Kidney epithelial cell (primary cell): Measurements from ENCODE around the gene WNT5B. TPM values are rescaled to one million over a fixed set of nuclear protein-coding genes. Genes with fewer than 3 reads are reported as not detected.

ENCODE experiments used
- DNase-seq: peaks from one replicate; pipeline ENCODE4 v3.0.0-alpha.2; 2010; ENCODE audit warnings: low read depth
- H3K27me3 ChIP-seq: 2 replicates; pipeline ENCODE4 v1.6.0; 2011; ENCODE audit warnings: low read length; ENCODE audit not compliant: control insufficient read depth, insufficient read depth
- H3K36me3 ChIP-seq: 2 replicates; pipeline ENCODE4 v1.5.1; 2011; ENCODE audit warnings: low read length; ENCODE audit not compliant: control insufficient read depth, insufficient read depth
- H3K4me3 ChIP-seq: 2 replicates; pipeline ENCODE4 v1.5.1; 2011; ENCODE audit warnings: low read depth, mild to moderate bottlenecking, control low read depth, low read length
- total RNA-seq: library from RNA; depleted of rRNA; stranded (reverse); fragments of >200 nt; gene quantifications from 2 replicates; pipeline ENCODE4 v1.2.3, GENCODE V29; 2015
- TF ChIP-seq, protein P1 (sequence below): IDR thresholded peaks from 2 replicates; pipeline ENCODE4 v1.5.1; 2011; ENCODE audit warnings: mild to moderate bottlenecking, moderate library complexity, low read length, control low read depth, inconsistent platforms; ENCODE audit not compliant: insufficient read depth, poor library complexity, severe bottlenecking

Gene WNT5B
- total RNA-seq, 1 donor from 2014 or later, result 26.4 TPM

DNA sequence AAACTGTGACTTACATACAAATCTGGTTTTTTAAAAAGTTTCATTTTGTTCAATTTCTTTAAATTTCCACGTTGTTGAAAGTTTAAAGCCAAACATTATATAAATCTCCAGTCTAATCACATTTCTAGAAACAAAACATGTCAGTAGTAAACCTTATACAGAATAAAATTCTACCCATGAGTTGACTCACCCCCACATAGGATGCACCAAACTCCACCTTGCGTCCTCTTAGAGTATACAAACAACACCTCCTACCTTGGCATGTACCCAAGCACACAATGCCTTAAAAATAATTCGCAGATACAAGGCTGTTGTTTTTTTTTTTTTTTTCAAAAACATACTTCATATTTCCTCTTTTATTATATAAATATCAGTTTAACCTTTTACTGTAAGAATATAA lies 38.0 kb upstream of the WNT5B start:
- DNase-seq, result no peak
- H3K4me3 ChIP-seq, result peak overlapping the region; percentile 30
- no peaks in the 10 kb centered on the region for H3K36me3 ChIP-seq
- no peaks in the 10 kb centered on the region for H3K27me3 ChIP-seq
- TF ChIP-seq, protein P1, sequence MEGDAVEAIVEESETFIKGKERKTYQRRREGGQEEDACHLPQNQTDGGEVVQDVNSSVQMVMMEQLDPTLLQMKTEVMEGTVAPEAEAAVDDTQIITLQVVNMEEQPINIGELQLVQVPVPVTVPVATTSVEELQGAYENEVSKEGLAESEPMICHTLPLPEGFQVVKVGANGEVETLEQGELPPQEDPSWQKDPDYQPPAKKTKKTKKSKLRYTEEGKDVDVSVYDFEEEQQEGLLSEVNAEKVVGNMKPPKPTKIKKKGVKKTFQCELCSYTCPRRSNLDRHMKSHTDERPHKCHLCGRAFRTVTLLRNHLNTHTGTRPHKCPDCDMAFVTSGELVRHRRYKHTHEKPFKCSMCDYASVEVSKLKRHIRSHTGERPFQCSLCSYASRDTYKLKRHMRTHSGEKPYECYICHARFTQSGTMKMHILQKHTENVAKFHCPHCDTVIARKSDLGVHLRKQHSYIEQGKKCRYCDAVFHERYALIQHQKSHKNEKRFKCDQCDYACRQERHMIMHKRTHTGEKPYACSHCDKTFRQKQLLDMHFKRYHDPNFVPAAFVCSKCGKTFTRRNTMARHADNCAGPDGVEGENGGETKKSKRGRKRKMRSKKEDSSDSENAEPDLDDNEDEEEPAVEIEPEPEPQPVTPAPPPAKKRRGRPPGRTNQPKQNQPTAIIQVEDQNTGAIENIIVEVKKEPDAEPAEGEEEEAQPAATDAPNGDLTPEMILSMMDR, result peak; percentile 17

DNA sequence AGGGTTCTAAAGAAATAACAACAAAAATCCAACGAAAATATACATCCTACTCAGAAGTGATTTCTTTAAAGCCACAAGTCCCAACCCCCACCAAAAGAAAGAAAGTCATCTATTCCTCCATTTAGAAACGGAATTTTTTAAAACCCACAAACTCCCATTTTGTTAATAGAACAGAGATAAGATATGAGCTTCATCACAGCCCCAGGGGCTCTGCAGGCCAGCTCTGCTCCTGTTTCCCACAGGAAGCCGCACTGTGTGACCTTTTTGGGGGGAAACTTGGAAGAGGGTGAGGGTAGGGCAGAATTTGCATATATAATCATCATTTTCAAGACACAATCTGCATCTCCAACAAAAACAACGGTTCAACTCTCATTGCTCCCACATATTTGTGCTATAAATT lies 37.5 kb upstream of the WNT5B start:
- Histone ChIP-seq H3K27me3 (no peaks in the 10 kb centered on the region), H3K4me3 (peak overlapping the region; percentile 15), H3K36me3 (no peaks in the 10 kb centered on the region)
- TF ChIP-seq, protein P1, result no peak
- no peak for DNase-seq

DNA sequence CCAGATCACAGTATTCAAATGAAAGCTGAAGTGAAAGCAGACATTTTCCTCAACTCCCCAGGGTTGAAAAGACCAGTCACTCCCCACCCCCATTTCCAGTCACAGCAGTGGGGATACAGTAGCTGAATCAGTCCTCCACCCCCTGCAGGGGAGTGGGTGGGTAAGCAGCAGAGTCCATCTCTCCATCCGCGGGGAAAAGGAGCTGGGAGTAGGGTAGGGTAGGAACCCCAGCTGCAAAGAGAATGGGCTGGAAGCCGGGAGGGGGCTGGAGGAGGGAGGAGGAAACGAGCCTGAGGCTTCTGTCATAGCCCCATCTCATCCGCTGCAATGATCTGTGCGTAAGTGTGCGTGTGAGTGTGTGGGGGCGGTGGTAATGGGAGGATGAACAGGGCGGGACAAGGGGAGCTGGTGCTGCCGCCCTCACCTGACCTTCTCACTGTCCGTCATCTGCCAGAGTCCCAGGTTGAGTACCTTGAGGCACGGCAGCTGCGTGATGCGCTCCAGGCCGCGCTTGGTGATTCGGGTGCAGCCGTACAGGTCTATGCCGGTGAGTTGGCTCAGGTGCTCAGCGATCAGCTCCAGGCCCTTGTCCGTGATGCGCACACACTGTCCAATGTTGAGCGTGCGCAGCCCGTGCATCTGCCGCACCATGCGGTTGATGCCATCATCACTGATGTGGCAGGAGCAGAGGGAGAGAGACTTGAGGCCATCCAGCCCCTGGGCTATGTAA lies 36.4 kb upstream of the WNT5B start:
- Histone ChIP-seq H3K27me3 (no peaks in the 10 kb centered on the region), H3K4me3 (peak overlapping the region; percentile 74), H3K36me3 (no peaks in the 10 kb centered on the region)
- TF ChIP-seq, protein P1, result peak; percentile 2
- DNase-seq, result no peak

DNA sequence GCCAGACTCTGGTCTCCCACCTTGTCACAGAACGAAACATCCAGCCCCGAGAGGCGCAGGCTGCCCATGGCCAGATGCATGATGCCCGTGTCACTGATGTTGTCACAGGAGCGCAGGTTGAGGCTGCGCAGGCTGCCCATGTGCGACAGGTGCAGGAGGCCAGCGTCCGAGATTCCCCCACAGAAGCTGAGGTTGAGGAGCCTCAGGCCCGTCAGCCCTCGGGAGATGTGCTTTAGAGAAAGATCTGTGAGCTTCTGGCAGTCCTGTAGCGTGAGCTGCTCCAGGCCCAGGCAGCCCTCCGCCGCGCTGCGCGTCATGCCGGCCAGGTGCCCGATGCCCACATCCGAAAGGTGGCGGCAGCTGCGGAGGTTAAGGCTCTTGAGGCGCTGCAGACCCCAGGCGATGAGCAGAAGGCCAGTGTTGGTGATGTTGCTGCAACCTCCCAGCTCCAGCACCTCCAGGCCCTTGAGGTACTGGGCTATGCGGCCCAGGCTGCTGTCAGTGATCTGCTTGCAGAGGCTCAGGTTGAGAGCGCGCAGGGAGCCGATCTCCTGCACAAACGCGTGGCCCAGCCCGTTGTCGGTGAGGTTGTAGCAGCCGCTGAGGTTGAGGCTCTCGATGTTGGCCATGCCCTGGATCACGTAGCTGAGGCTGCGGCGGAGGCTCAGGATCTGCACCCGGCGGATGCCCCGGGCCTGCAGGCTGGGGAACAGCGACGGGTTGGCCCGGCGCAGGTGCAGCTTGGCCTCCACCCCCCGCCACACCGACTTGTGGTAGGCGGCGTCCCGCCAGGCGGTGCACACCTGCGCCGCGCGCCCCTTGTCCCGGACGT lies 35.6 kb upstream of the WNT5B start:
- no peaks in the 10 kb centered on the region for H3K36me3 ChIP-seq
- no peak for DNase-seq
- no peaks in the 10 kb centered on the region for H3K27me3 ChIP-seq
- TF ChIP-seq, protein P1, result no peak
- peak overlapping the region; percentile 74 for H3K4me3 ChIP-seq

DNA sequence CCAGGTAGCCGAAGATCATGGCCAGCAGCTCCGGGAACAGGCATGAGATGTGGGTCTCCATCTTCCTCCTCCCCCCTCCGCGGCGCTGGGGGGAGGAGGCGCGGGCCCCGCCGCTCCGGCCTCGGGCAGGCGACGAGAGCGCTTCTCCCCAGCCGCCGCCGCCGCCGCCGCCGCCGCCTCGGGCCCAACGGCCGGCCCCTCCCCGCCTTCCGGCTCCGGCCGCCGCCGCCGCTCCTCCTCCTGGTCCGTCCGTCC lies 35.1 kb upstream of the WNT5B start:
- peak overlapping the region; percentile 74 for H3K4me3 ChIP-seq
- H3K27me3 ChIP-seq, result no peaks in the 10 kb centered on the region
- TF ChIP-seq, protein P1, result no peak
- DNase-seq, result no peak
- H3K36me3 ChIP-seq, result no peaks in the 10 kb centered on the region
